Endometrium (tissue), 2 donors: ENCODE measurements around the gene DYDC1.
"Not testable (repeated sequence)": the region's sequence is repeated elsewhere in the genome, so short reads cannot be mapped to it uniquely, and the experiment has no call there.

Source experiments
- FAIRE-seq: peaks from 2 replicates; lab custom pipeline; 2012; peaks lifted over from hg19 to GRCh38; lab: Jason Lieb, UNC
- donor health status: control.
- donor health status: control.

The DYDC1 gene

GRCh38 chr10:80344276-80344675, 12.3 kb downstream of the DYDC1 start:
- no peak for FAIRE-seq

- no peak for FAIRE-seq
These were observed 22.6 kb downstream of the DYDC1 start for GRCh38 chr10:80333983-80334382.

- no peak for FAIRE-seq
These were observed 31.6 kb downstream of the DYDC1 start for GRCh38 chr10:80324891-80325364.

- no peak for FAIRE-seq
These were observed 32.5 kb downstream of the DYDC1 start for GRCh38 chr10:80324086-80324485.

- FAIRE-seq: no peak
These were observed 33.2 kb downstream of the DYDC1 start for GRCh38 chr10:80323311-80323710.

- no peak for FAIRE-seq
These were observed 33.8 kb downstream of the DYDC1 start for GRCh38 chr10:80322711-80323110.

- no peak for FAIRE-seq
These were observed 34.4 kb downstream of the DYDC1 start for GRCh38 chr10:80322158-80322557.

GRCh38 chr10:80321183-80321582, 35.4 kb downstream of the DYDC1 start:
- FAIRE-seq: no peak

GRCh38 chr10:80320377-80320776, 36.2 kb downstream of the DYDC1 start:
- no peak for FAIRE-seq

GRCh38 chr10:80319725-80320290, 36.7 kb downstream of the DYDC1 start:
- no peak for FAIRE-seq

GRCh38 chr10:80319318-80319717, 37.2 kb downstream of the DYDC1 start:
- no peak for FAIRE-seq

- no peak for FAIRE-seq
These were observed 37.8 kb downstream of the DYDC1 start for GRCh38 chr10:80318742-80319141.

GRCh38 chr10:80315391-80315790, 41.2 kb downstream of the DYDC1 start:
- FAIRE-seq: no peak

GRCh38 chr10:80313523-80313922, 43.0 kb downstream of the DYDC1 start:
- FAIRE-seq: no peak

GRCh38 chr10:80305989-80306388, 50.6 kb downstream of the DYDC1 start:
- not testable (repeated sequence) for FAIRE-seq

GRCh38 chr10:80296942-80297341, 59.6 kb downstream of the DYDC1 start:
- no peak for FAIRE-seq

GRCh38 chr10:80292607-80293239, 63.8 kb downstream of the DYDC1 start:
- FAIRE-seq: no peak

- FAIRE-seq: no peak
These were observed 65.9 kb downstream of the DYDC1 start for GRCh38 chr10:80290474-80291220.

- FAIRE-seq: no peak
These were observed 66.9 kb downstream of the DYDC1 start, which contains the start of gene MAT1A for GRCh38 chr10:80289451-80290287. Gene MAT1A, minus strand, starts transcription at chr10:80289658. Its CDS starts 235 bp downstream, at chr10:80289423.

GRCh38 chr10:80288849-80289248, 67.7 kb downstream of the DYDC1 start:
- FAIRE-seq: no peak
